Colonic mucosa (tissue), 4 donors: ENCODE results near the gene CADM2. TPM values are rescaled to one million over a fixed set of nuclear protein-coding genes. Genes with fewer than 3 reads are reported as not detected.

Experiments used
- DNase-seq: peaks from one replicate; pipeline ENCODE4 v3.0.0-alpha.2; 2020
- H3K27ac ChIP-seq: fragments of 200-600 bp; one replicate; pipeline ENCODE4 v1.8.0; 2021
- H3K27me3 ChIP-seq: fragments of 200-600 bp; one replicate; pipeline ENCODE4 v1.8.0; 2021
- H3K36me3 ChIP-seq: fragments of 200-600 bp; one replicate; pipeline ENCODE4 v1.8.0; 2021
- H3K4me1 ChIP-seq: fragments of 200-600 bp; one replicate; pipeline ENCODE4 v1.8.0; 2021; ENCODE audit warnings: mild to moderate bottlenecking
- H3K4me3 ChIP-seq: fragments of 200-600 bp; one replicate; pipeline ENCODE4 v1.8.0; 2021
- H3K9ac ChIP-seq, 2 donors: one replicate each; pipeline ENCODE4 v1.7.0; 2013; ENCODE audit warnings: control low read depth in 2 of 2, low read depth in 2 of 2, low read length in 2 of 2
- H3K9me3 ChIP-seq: fragments of 200-600 bp; one replicate; pipeline ENCODE4 v1.8.0; 2021
- CTCF ChIP-seq: fragments of 200-600 bp; IDR thresholded peaks from one replicate; pipeline ENCODE4 v1.8.0; 2022; ENCODE audit warnings: antibody characterized with exemption, mild to moderate bottlenecking
- intact Hi-C: fragments of 100-400 bp; cut with DNase I; formaldehyde crosslinking; loops from one replicate; pipeline ENCODE4 v1.14.1; 2022
- total RNA-seq, 2 donors: library from RNA; stranded (reverse); fragmentation: NEBNext Ultra II Directional in 1 of 2; extraction: Animal tissue kit (Norgen Biotek cat#: 25700) in 1 of 2; gene quantifications; one replicate each; pipeline ENCODE4 v1.2.1, GENCODE V29; 2021
- donor health status: healthy.
- donor health status: DM: no; HTN: no; CAD: no.
- donor health status: DM: no; HTN: no; CAD: no.

Gene CADM2
- total RNA-seq, 2 donors from 2014 or later, result 1.2 to 2.8 TPM

- DNase-seq, result no peak
- H3K9me3 ChIP-seq, result no peaks in the 10 kb centered on the region
- no peak overlapping the region for H3K9ac ChIP-seq
- H3K36me3 ChIP-seq, result no peaks in the 10 kb centered on the region
- TF ChIP-seq CTCF, result no peak
- no peak overlapping the region for H3K4me3 ChIP-seq
- peaks cover 32% of the 10 kb centered on the region for H3K27me3 ChIP-seq
- no peaks in the 10 kb centered on the region for H3K4me1 ChIP-seq
- intact Hi-C loops, result no loop called here
- no peak overlapping the region for H3K27ac ChIP-seq
Measured at GRCh38 chr3:84963137-84963536, 4.3 kb downstream of the CADM2 start.

GRCh38 chr3:84965141-84965540, 6.4 kb downstream of the CADM2 start:
- DNase-seq, result no peak

DNA sequence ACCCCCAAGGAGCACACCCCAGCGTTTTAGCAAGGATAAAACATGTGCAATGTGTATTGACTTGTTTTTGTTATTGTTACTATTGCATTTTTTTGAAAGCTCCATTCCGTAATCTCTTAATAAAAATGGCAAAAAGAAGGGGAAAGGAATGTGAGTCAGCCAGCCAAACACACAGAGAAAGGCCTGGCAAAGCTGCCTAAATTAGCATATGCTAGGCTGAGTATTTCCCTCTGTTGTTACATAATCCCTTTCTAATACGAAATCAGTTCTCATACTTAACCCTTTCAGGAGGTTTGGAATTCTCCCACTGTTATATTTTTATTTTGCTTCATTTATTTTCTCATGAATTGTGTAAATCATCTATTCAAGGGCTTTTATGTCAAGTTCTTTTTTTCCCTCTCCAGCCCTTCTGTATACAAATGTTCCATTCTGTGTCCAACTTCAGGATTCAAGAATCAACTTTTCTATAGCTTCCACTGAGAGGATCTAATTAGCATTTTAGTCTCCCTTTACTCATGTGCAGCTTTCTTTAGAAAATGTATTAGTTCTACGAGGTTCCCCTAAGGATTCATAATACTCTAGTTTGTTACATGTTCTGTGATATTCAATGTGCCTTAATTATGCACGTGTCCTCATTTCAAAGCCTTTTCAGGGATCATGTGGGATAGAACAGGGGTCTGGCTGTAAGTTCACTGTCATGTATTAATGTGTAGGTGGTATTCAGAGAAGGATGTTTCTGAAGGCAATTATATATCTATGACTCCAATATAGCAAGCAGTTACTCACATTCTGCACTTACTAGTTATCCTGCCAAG, 9.2 kb downstream of the CADM2 start:
- H3K9me3 ChIP-seq, result no peaks in the 10 kb centered on the region
- no peak for TF ChIP-seq CTCF
- no peak overlapping the region for H3K4me3 ChIP-seq
- no peaks in the 10 kb centered on the region for H3K27me3 ChIP-seq
- H3K4me1 ChIP-seq, result no peaks in the 10 kb centered on the region
- intact Hi-C loops, result no loop called here
- no peak for DNase-seq
- no peaks in the 10 kb centered on the region for H3K36me3 ChIP-seq
- H3K9ac ChIP-seq, result no peak overlapping the region
- no peak overlapping the region for H3K27ac ChIP-seq

More at GRCh38 chr3:84965141-84965540, 6.4 kb downstream of the CADM2 start:
- no peaks in the 10 kb centered on the region for H3K4me1 ChIP-seq
- TF ChIP-seq CTCF, result no peak
- intact Hi-C loops, result no loop called here
- H3K27me3 ChIP-seq, result peaks cover 22% of the 10 kb centered on the region
- no peaks in the 10 kb centered on the region for H3K9me3 ChIP-seq
- H3K4me3 ChIP-seq, result no peak overlapping the region
- no peak overlapping the region for H3K27ac ChIP-seq
- no peaks in the 10 kb centered on the region for H3K36me3 ChIP-seq
- no peak overlapping the region for H3K9ac ChIP-seq

GRCh38 chr3:84968701-84969235, 10.0 kb downstream of the CADM2 start:
- DNase-seq, result no peak
- H3K27ac ChIP-seq, result no peak overlapping the region
- no peaks in the 10 kb centered on the region for H3K36me3 ChIP-seq
- no peaks in the 10 kb centered on the region for H3K4me1 ChIP-seq
- H3K27me3 ChIP-seq, result no peaks in the 10 kb centered on the region
- TF ChIP-seq CTCF, result no peak
- H3K4me3 ChIP-seq, result no peak overlapping the region
- intact Hi-C loops, result no loop called here
- no peaks in the 10 kb centered on the region for H3K9me3 ChIP-seq
- no peak overlapping the region for H3K9ac ChIP-seq

GRCh38 chr3:84974347-84974746, 15.6 kb downstream of the CADM2 start:
- no peaks in the 10 kb centered on the region for H3K4me1 ChIP-seq
- no peak for TF ChIP-seq CTCF
- no peak overlapping the region for H3K4me3 ChIP-seq
- no peaks in the 10 kb centered on the region for H3K36me3 ChIP-seq
- no peak overlapping the region for H3K9ac ChIP-seq
- DNase-seq, result no peak
- no peaks in the 10 kb centered on the region for H3K27me3 ChIP-seq
- H3K27ac ChIP-seq, result no peak overlapping the region
- no peaks in the 10 kb centered on the region for H3K9me3 ChIP-seq
- intact Hi-C loops, result no loop called here
